HepG2 (cell line): ENCODE results near the gene TSEN54. TPM values are rescaled to one million over a fixed set of nuclear protein-coding genes. Genes with fewer than 3 reads are reported as not detected.
A peak's percentile ranks its signal among the peaks of the same experiment; 100 is the strongest.

Source experiments
- ARID2 ChIP-seq: sonication (generic); formaldehyde crosslinking; IDR thresholded peaks from 2 replicates; pipeline ENCODE4 v1.8.1; 2022; ENCODE audit warnings: mild to moderate bottlenecking, missing genetic modification reagents, borderline replicate concordance
- BCLAF1 ChIP-seq: fragments of 450-650 bp; IDR thresholded peaks from 2 replicates; pipeline ENCODE4 v1.6.1; 2017; ENCODE audit warnings: mild to moderate bottlenecking
- CHCHD3 ChIP-seq: sonication (generic); formaldehyde crosslinking; IDR thresholded peaks from 2 replicates; pipeline ENCODE4 v1.8.0; 2022; ENCODE audit warnings: mild to moderate bottlenecking, missing genetic modification reagents, moderate library complexity
- DPF2 ChIP-seq: sonication (generic); formaldehyde crosslinking; IDR thresholded peaks from 2 replicates; pipeline ENCODE4 v1.4.0; 2020; ENCODE audit warnings: mild to moderate bottlenecking, low read depth, missing genetic modification reagents, borderline replicate concordance
- FOXA3 ChIP-seq: IDR thresholded peaks from 2 replicates; pipeline ENCODE4 v1.6.1; 2016; ENCODE audit warnings: missing genetic modification reagents, missing compliant biosample characterization
- HOXA3 ChIP-seq: sonication (generic); formaldehyde crosslinking; IDR thresholded peaks from 2 replicates; pipeline ENCODE4 v1.5.0; 2020; ENCODE audit warnings: missing genetic modification reagents
- KDM2A ChIP-seq: sonication (generic); formaldehyde crosslinking; IDR thresholded peaks from 2 replicates; pipeline ENCODE4 v1.4.0; 2020; ENCODE audit warnings: low read depth, missing genetic modification reagents, borderline replicate concordance
- KDM3A ChIP-seq: IDR thresholded peaks from 2 replicates; pipeline ENCODE4 v1.6.1; 2018; ENCODE audit warnings: low read depth, missing compliant biosample characterization
- KLF16 ChIP-seq, 2 experiments: sonication (generic) in 1 of 2; formaldehyde crosslinking in 1 of 2; IDR thresholded peaks; 2 replicates each; pipeline versions ENCODE4 v1.6.1 to v1.8.0; 2016 to 2023; ENCODE audit warnings: missing genetic modification reagents in 2 of 2, missing compliant biosample characterization in 1 of 2
- MEIS2 ChIP-seq: sonication (generic); formaldehyde crosslinking; IDR thresholded peaks from 2 replicates; pipeline ENCODE4 v1.9.0; 2021; ENCODE audit warnings: mild to moderate bottlenecking, missing genetic modification reagents
- MTERF4 ChIP-seq: sonication (generic); formaldehyde crosslinking; IDR thresholded peaks from 2 replicates; pipeline ENCODE4 v1.8.0; 2023; ENCODE audit warnings: mild to moderate bottlenecking, missing genetic modification reagents
- MYNN ChIP-seq: sonication (generic); formaldehyde crosslinking; IDR thresholded peaks from 2 replicates; pipeline ENCODE4 v1.4.0; 2020; ENCODE audit warnings: mild to moderate bottlenecking, low read depth, missing genetic modification reagents
- NR2F6 ChIP-seq, 2 experiments: IDR thresholded peaks; 2 replicates each; pipeline ENCODE4 v1.6.1; 2016; ENCODE audit warnings: antibody characterized with exemption in 1 of 2, mild to moderate bottlenecking in 1 of 2
- RCOR2 ChIP-seq: IDR thresholded peaks from 2 replicates; pipeline ENCODE4 v1.6.1; 2016; ENCODE audit warnings: missing biosample characterization, missing genetic modification reagents
- SAP130 ChIP-seq: IDR thresholded peaks from 2 replicates; pipeline ENCODE4 v1.6.1; 2016; ENCODE audit warnings: low read depth
- ZBTB39 ChIP-seq: sonication (generic); formaldehyde crosslinking; IDR thresholded peaks from 2 replicates; pipeline ENCODE4 v1.5.0; 2020; ENCODE audit warnings: missing genetic modification reagents
- ZBTB46 ChIP-seq: sonication (generic); formaldehyde crosslinking; IDR thresholded peaks from 2 replicates; pipeline ENCODE4 v1.4.0; 2020; ENCODE audit warnings: mild to moderate bottlenecking, missing genetic modification reagents, borderline replicate concordance
- ZNF326 ChIP-seq: sonication (generic); formaldehyde crosslinking; IDR thresholded peaks from 2 replicates; pipeline ENCODE4 v1.4.0; 2020; ENCODE audit warnings: missing genetic modification reagents, borderline replicate concordance
- ZNF547 ChIP-seq: sonication (generic); formaldehyde crosslinking; IDR thresholded peaks from 2 replicates; pipeline ENCODE4 v1.5.1; 2020; ENCODE audit warnings: mild to moderate bottlenecking, missing genetic modification reagents
- ZNF704 ChIP-seq: sonication (generic); formaldehyde crosslinking; IDR thresholded peaks from 2 replicates; pipeline ENCODE4 v1.8.1; 2023; ENCODE audit warnings: mild to moderate bottlenecking, inconsistent platforms, moderate library complexity, missing genetic modification reagents, borderline replicate concordance
- ZNF891 ChIP-seq: sonication (generic); formaldehyde crosslinking; IDR thresholded peaks from 2 replicates; pipeline ENCODE4 v1.5.0; 2020; ENCODE audit warnings: mild to moderate bottlenecking, missing genetic modification reagents
- ZSCAN25 ChIP-seq: sonication (generic); formaldehyde crosslinking; IDR thresholded peaks from 2 replicates; pipeline ENCODE4 v1.8.0; 2022; ENCODE audit warnings: mild to moderate bottlenecking, missing genetic modification reagents
- polyA plus RNA-seq, 8 experiments: library from polyadenylated mRNA; depleted of rRNA in 3 of 8; stranded (reverse) in 7 of 8; unstranded in 1 of 8; fragments of >200 nt; fragmentation: Illumina TruSeq in 4 of 8; extraction: Trizol in 4 of 8; gene quantifications; 2 replicates each; pipeline versions ENCODE4 v1.2.1 to v1.2.3, GENCODE V29; 2011 to 2016; ENCODE audit warnings: low read depth in 4 of 8, missing spikeins in 1 of 8, mixed read lengths in 1 of 8; ENCODE audit not compliant: insufficient read depth in 1 of 8
- total RNA-seq, 5 experiments: library from RNA; depleted of rRNA; stranded (reverse); fragments of >200 nt; fragmentation: Illumina TruSeq; extraction: Trizol; gene quantifications; 2 replicates each; pipeline ENCODE4 v1.2.3, GENCODE V29; 2016; ENCODE audit warnings: low read depth in 1 of 5

TSEN54 gene
- total and polyA plus RNA-seq, 2 of the 13 experiments (the other 11 are each of a cell fraction or from before 2014, with no cell fraction given): 62.9 to 63.3 TPM

- TF ChIP-seq ZNF326 (CRISPR knock-in tag) (no peak), ZNF704 (no peak), MEIS2 (CRISPR knock-in tag) (no peak), NR2F6 (IDR thresholded peaks at IDR 0.05) (no peak; the same call in 1 of the 2 replicates), NR2F6 (CRISPR knock-in tag; IDR thresholded peaks at IDR 0.05) (peak; percentile 69; the same call in 1 of the 2 replicates), CHCHD3 (CRISPR knock-in tag) (no peak), ZBTB46 (0 out of 2 replicates have a peak, but pooled peaks have one; percentile 35), ZBTB39 (CRISPR knock-in tag) (no peak), HOXA3 (CRISPR knock-in tag) (peak; percentile 63), KDM3A (no peak), ARID2 (CRISPR knock-in tag) (no peak), ZNF547 (CRISPR knock-in tag) (no peak), MYNN (CRISPR knock-in tag) (no peak), ZSCAN25 (CRISPR knock-in tag) (peak; percentile 60), MTERF4 (CRISPR knock-in tag) (no peak), KLF16 (CRISPR knock-in tag; IDR thresholded peaks at IDR 0.05) (no peak), FOXA3 (CRISPR knock-in tag) (peak; percentile 67), KDM2A (CRISPR knock-in tag) (peak; percentile 23; the same call in 1 of the 2 replicates), RCOR2 (CRISPR knock-in tag) (no peak), BCLAF1 (no peak), ZNF891 (CRISPR knock-in tag) (no peak), SAP130 (CRISPR knock-in tag) (peak; percentile 67), DPF2 (CRISPR knock-in tag) (no peak)
Observed at GRCh38 chr17:75555679-75556153, 39.4 kb downstream of the TSEN54 start (continued).
